ENCODE data around the gene KIF20B. TPM values are rescaled to one million over a fixed set of nuclear protein-coding genes. Genes with fewer than 3 reads are reported as not detected.

Gene KIF20B
- total RNA-seq, 1 donor from 2014 or later, result 1.9 TPM

DNA sequence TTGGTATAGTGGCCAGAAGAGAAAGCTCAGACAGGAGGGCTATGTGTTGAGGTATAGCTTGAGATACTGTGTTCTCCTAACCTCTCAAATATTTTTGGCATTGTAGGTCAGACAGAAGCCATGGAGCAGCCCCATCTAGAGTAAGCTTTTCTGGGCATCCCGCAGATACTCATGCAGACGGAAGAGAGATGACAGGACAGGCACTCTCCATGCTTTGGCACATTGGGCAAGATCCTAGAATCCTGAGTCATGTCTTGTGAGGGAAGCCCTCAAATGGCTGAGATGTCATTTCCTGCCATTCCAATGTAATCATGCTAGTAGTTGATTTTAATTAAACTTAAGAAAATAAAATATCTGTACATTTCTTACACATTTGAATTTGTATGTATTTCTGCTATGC lies 16.8 kb upstream of the KIF20B start:
- intact Hi-C loops (cut with DNase I), result no loop called here
- no peak for DNase-seq (ENCODE audit: low spot score)

- DNase-seq (ENCODE audit: low spot score), result no peak
- intact Hi-C loops (cut with DNase I), result no loop called here
These were observed 15.5 kb upstream of the KIF20B start for GRCh38 chr10:89685936-89686335.

- intact Hi-C loops (cut with DNase I), result no loop called here
- DNase-seq (ENCODE audit: low spot score), result no peak
These were observed 11.4 kb upstream of the KIF20B start for GRCh38 chr10:89690027-89690426.

DNA sequence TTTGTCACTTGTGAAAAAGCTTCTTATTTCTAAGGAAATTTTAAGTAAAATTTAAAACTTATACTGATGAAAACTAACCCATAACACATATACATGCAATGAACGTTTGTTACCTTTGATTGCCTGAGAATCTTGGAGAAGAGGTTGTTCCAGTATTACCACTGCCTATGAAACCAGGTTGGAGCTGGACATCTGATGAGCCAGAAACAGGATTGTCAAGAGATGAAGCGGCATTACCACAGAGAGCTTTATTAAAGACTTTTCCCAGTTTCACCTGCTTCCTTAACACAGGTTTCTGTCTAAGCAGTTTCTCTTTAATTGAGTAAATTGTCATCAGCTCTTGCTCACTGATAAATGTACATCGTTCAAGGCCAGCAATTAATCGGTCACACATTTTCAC lies 9.0 kb upstream of the KIF20B start:
- intact Hi-C loops (cut with DNase I), result no loop called here
- no peak for DNase-seq (ENCODE audit: low spot score)

DNA sequence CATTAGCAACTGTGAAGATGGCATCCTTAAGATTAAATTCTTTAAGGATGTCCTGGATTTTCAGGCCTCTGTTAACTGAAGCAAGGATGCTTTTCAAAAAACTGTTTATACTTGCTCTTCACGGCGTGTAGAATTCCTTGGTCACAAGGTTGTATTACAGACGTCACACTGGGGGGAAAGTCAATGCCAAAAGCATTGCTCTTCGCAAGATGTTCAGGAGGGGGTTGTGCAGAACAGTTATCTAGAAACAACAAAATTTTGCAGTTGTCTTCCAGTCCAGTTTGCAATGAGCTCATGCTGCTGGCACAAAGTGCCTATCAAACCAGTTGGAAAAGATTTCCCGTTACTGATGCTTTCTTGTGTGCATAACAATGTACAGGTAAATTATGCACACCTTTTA lies 8.2 kb upstream of the KIF20B start:
- intact Hi-C loops (cut with DNase I), result no loop called here

DNA sequence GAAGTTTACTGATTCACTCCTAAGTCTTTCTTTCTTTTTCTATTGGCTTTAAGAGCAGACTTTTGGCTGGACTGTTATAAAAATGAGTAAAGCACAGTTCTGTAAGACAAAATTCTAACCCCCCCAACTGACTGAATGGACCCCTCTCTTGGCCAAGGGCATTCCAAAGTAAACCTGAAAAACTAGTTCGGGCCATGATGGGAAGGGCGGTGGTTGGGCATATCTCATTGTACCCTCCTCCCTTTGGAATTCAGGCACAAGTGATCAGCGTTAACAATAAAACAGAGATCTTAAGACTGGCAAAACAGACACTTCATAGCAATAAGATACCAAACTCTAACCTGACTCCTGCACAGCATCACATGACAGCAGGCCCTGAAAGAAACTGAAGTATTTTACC lies 6.1 kb upstream of the KIF20B start:
- no peak for DNase-seq (ENCODE audit: low spot score)
- intact Hi-C loops (cut with DNase I), result no loop called here

More for the DNA sequence above, 8.2 kb upstream of the KIF20B start:
- no peak for DNase-seq (ENCODE audit: low spot score)

DNA sequence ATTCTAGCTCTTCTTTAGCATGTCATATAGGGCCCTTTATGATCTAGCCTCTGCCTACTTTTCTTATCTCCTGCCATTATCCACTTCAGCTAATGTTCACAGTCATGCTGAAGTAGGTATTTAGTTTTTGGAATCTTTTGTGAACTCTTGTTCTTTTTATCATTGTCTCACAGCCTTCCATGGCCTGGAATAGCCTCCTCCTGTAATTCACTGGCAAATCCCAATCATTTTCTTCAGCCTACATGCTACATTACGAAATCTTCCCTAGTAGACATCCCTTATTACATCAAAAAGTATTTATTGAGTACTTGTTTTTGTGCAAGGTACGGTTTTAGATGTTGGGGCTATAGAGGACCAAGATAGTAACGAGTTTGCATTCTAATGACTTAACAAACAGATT lies 3.4 kb upstream of the KIF20B start:
- intact Hi-C loops (cut with DNase I), result no loop called here
- DNase-seq (ENCODE audit: low spot score), result no peak

- no peak for DNase-seq (ENCODE audit: low spot score)
- intact Hi-C loops (cut with DNase I), result loop anchor here (2.0 to 5.0 kb wide), 3 partner anchors 55 to 272 kb away; partner anchors contain the start of gene PANK1
These were observed 1.8 kb upstream of the KIF20B start for GRCh38 chr10:89699581-89700064.

DNA sequence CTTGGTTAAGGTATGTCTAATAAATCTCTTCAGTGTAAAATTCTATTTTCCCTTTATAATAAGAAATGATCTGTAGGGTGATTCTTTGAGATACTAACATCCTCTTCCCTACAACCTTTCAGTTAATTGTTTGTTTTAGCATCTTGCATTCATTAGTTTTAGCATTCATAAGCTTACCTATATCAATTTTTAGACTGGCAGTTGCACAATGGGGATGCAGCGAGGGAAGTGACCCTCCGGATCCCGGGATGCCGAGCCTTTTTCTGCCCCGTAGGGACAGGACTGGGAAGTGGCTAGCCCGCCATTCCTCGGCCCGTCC lies 508 bp upstream of the KIF20B start:
- intact Hi-C loops (cut with DNase I), result loop anchor here (2.0 to 5.0 kb wide), 3 partner anchors 56 to 274 kb away; partner anchors contain the start of gene PANK1

DNA sequence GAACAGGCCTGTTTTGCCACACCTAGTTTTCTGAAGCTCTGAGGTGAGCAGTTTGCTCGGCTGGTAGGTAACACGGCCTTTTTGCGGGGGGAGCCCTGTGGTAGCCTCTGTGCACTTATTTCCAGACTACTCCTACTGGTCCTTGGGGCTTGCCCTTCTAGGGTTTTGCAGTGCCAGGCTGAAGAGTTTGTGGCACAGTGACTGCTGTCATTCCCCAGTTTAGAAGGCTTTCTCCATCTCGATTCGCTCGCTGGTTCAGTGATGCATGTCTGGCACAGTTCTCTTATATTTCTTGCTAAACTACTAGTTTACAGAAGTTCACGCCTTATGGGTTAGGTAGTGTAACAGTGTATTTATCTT lies 711 bp downstream of the KIF20B start:
- intact Hi-C loops (cut with DNase I), result loop anchor here (5.0 kb wide), 2 partner anchors 135 to 275 kb away; no protein-coding TSS in a partner anchor
- no peak for DNase-seq (ENCODE audit: low spot score)

More for the DNA sequence above, 508 bp upstream of the KIF20B start:
- no peak for DNase-seq (ENCODE audit: low spot score)

GRCh38 chr10:89705466-89705865 lies 4.1 kb downstream of the KIF20B start:
- no peak for DNase-seq (ENCODE audit: low spot score)
- intact Hi-C loops (cut with DNase I), result no loop called here

DNA sequence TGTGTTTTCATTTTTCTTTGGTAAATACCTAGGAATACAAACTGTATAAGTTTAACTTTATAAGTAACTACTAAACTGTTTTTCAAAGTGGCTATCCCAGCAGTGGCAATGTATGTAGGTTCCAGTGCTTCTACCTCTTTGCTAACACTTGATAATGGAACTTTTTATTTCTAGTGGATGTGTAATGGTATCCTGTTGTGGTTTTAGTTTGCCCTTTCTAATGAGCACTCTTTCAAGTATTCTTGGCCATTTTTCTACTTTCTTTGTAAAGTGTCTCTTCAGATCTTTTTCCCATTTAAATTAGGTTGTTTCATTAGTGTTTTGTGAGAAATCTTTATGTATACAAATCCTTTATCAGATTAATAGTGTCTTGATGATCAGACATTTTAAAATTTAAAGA lies 4.6 kb downstream of the KIF20B start:
- DNase-seq (ENCODE audit: low spot score), result no peak
- intact Hi-C loops (cut with DNase I), result no loop called here

- DNase-seq (ENCODE audit: low spot score), result no peak
- intact Hi-C loops (cut with DNase I), result no loop called here
These were observed 6.0 kb downstream of the KIF20B start for GRCh38 chr10:89707372-89707771.

DNA sequence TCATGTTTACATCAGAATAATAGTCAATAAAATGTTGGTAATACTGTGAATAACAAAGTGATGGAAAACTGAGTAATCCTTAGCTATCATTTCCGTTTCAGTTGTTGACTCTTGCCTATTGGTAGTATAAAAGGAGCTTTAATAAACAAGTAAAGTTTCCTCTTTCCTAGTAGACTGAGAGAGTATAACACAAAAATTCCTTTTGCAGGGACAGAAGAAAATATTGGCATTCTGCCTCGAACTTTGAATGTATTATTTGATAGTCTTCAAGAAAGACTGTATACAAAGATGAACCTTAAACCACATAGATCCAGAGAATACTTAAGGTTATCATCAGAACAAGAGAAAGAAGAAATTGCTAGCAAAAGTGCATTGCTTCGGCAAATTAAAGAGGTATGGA lies 9.4 kb downstream of the KIF20B start:
- intact Hi-C loops (cut with DNase I), result no loop called here
- no peak for DNase-seq (ENCODE audit: low spot score)

DNA sequence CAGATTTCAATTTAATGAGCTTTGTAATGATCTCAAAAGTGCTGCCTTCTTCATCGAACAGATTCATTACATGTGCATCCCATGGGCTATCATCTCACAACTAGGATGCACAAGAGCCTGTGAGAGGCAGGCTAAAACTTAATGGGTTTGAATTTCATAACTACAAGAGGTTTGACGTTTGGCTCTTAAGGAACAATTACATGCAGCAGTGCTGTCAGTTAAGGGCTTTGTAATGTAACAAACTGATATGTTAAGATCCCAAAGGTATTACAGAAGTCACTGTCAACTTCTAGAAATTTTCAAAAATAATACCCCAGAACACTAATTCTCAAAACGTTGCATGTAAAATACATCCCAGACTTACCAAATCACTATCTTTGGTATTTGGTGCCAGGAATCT lies 33.2 kb downstream of the KIF20B start:
- intact Hi-C loops (cut with DNase I), result no loop called here
- DNase-seq (ENCODE audit: low spot score), result no peak

DNA sequence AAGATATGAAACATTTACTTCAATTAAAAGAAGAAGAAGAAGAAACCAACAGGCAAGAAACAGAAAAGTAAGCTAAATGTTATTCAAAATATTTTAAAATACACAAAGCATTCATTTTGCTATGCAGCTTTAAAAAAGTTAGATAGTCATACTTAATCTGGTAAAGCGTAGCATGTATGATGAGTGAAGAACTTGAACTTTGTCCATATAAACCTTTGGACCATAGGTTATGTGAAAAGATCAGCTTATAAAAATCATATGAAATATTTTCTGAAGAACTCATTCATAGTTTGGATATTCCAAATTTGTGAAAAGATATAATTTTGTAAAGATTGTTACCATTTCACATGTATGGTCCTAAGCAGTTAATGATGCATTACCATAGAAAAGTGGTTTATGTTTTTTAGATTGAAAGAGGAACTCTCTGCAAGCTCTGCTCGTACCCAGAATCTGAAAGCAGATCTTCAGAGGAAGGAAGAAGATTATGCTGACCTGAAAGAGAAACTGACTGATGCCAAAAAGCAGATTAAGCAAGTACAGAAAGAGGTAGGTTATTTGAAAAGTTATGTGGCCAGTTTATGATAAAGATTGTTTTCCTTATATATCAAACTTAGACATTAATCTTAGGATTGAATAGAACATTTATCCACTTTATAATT lies 37.3 kb downstream of the KIF20B start:
- DNase-seq (ENCODE audit: low spot score), result no peak
- intact Hi-C loops (cut with DNase I), result no loop called here

GRCh38 chr10:89741126-89741762 lies 39.9 kb downstream of the KIF20B start:
- intact Hi-C loops (cut with DNase I), result no loop called here
- no peak for DNase-seq (ENCODE audit: low spot score)

DNA sequence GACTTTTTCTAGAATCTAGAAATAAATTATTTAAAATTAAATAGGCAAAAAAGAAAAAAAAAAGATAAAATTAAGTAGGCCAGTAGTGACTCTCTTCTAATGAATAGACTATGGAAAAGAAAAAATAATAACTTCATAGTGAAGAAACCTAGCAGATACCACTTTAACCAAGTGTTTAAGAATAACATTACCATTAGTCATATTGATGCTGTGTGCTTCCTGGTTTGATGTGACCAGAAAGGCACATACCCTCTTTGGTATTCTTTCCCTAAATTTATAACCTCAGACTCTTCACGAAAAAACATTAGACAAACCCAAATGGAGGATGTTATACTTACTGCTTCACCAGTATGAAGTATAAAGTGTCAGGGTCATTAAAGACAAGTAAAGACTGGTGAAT lies 42.6 kb downstream of the KIF20B start:
- intact Hi-C loops (cut with DNase I), result no loop called here
- no peak for DNase-seq (ENCODE audit: low spot score)

- intact Hi-C loops (cut with DNase I), result no loop called here
- no peak for DNase-seq (ENCODE audit: low spot score)
These were observed 44.5 kb downstream of the KIF20B start for GRCh38 chr10:89745903-89746302.

GRCh38 chr10:89750441-89750840 lies 49.1 kb downstream of the KIF20B start:
- intact Hi-C loops (cut with DNase I), result no loop called here
- no peak for DNase-seq (ENCODE audit: low spot score)

- intact Hi-C loops (cut with DNase I), result no loop called here
These were observed 54.0 kb downstream of the KIF20B start for GRCh38 chr10:89755374-89755773.

More at GRCh38 chr10:89755374-89755773, 54.0 kb downstream of the KIF20B start:
- DNase-seq (ENCODE audit: low spot score), result no peak

Data from cardiac septum (tissue), 1 donor.